Body of pancreas (tissue), 4 donors: ENCODE data around the gene PPFIBP2. TPM values are rescaled to one million over a fixed set of nuclear protein-coding genes. Genes with fewer than 3 reads are reported as not detected.
A peak's percentile ranks its signal among the peaks of the same experiment; 100 is the strongest.

Experiments used
- ATAC-seq: fragments of 150-250 bp; one replicate; pipeline ENCODE4 v1.9.1; 2016
- DNase-seq, 4 donors: peaks; one replicate each; pipeline ENCODE4 v3.0.0-alpha.2; 2019
- H3K27ac ChIP-seq, 4 donors: fragments of 200-600 bp; sonication (generic); 1 replicate in 3 of 4; 2 replicates in 1 of 4; pipeline versions ENCODE4 v1.5.1 to v1.6.1; 2016 to 2019; ENCODE audit warnings: mild to moderate bottlenecking in 1 of 4, mixed read lengths in 1 of 4, moderate library complexity in 1 of 4
- H3K27me3 ChIP-seq, 2 donors: fragments of 200-600 bp; sonication (generic); one replicate each; pipeline ENCODE4 v1.6.0; 2016; ENCODE audit warnings: mild to moderate bottlenecking in 1 of 2
- H3K36me3 ChIP-seq, 2 donors: fragments of 200-600 bp; sonication (generic); replicated peaks in 1 of 2; 2 replicates each; pipeline ENCODE4 v1.5.1; 2016; ENCODE audit warnings: low read depth in 2 of 2; ENCODE audit not compliant: insufficient read depth in 1 of 2
- H3K4me1 ChIP-seq: fragments of 200-600 bp; sonication (generic); one replicate; pipeline ENCODE4 v1.6.0; 2016
- H3K4me3 ChIP-seq, 2 donors: fragments of 200-600 bp; sonication (generic); 1 replicate in 1 of 2; 2 replicates in 1 of 2; pipeline ENCODE4 v1.5.1; 2016 to 2019
- H3K9me3 ChIP-seq, 3 donors: fragments of 200-600 bp; sonication (generic); 1 replicate in 2 of 3; 2 replicates in 1 of 3; pipeline ENCODE4 v1.5.1; 2016
- POLR2A ChIP-seq, 3 donors: fragments of 450-650 bp; IDR thresholded peaks; one replicate each; pipeline ENCODE4 v1.6.1; 2016; ENCODE audit warnings: antibody characterized with exemption in 3 of 3, mild to moderate bottlenecking in 2 of 3
- WGBS, 2 donors: methylation state at CpG; one replicate each; pipeline ENCODE4 v1.1.5; 2017; 5-methylcytosine and 5-hydroxymethylcytosine counted together
- intact Hi-C: fragments of 100-400 bp; cut with DNase I; formaldehyde crosslinking; loops from one replicate; pipeline ENCODE4 v1.15.1; 2023
- total RNA-seq, 2 donors: library from RNA; depleted of rRNA; stranded (reverse); fragments of >200 nt; gene quantifications; one replicate each; pipeline ENCODE4 v1.1.0, GENCODE V29; 2016
- TF ChIP-seq, protein P1 (sequence below), 7 experiments: fragments of 450-650 bp in 4 of 7; fragments of 200-600 bp in 3 of 7; sonication (generic) in 3 of 7; IDR thresholded peaks; one replicate each; pipeline ENCODE4 v1.5.1; 2016 to 2019; ENCODE audit warnings: antibody characterized with exemption in 7 of 7

Gene PPFIBP2
- total RNA-seq, 2 donors from 2014 or later: 34.9 to 35.3 TPM

DNA sequence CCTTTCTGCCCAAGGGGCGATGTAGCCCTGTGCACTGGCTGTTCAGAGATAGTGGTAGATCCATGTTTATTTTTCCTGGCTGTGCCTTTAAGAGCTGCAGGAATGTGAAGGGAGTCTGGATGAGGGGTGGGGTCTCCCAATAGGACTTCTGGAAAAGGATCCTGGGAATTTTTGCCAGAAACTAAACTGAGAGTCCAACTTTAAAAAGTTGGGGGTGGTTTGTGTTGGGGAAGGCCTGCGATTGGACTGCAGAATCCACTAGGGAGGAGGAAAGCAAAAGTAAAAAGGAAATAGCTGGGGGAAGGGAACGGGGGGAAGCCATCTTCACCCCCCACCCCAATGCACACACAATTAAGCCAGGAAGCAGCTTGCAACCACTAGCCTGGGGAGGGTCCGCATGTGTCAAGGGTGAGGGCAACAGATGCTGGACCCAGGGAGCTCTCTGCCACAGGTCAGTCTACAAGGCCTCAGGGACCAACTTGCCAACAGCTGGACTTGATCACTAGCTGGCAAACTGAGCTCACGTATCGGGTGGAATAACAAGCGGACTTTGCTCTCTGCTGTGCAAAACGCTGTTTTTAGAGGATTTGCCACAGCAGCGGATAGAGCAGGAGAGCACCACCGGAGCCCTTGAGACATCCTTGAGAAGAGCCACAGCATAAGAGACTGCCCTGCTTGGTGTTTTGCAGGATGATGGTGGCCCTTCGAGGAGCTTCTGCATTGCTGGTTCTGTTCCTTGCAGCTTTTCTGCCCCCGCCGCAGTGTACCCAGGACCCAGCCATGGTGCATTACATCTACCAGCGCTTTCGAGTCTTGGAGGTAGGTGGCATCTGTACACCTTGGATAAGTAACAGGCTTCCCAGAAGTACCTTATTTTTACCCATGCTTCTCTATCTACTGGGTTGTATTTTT lies 28.4 kb upstream of the PPFIBP2 start, which contains the start of gene OLFML1:
TSS of gene OLFML1 (plus strand) at position 321 of the 912 bp plus-strand sequence. CDS start at position 691, 370 bp downstream.
- Histone ChIP-seq H3K27ac (no peak within 1 kb of the TSS), H3K36me3 (no peaks in the 10 kb centered on the region), H3K27me3 (no peaks in the 10 kb centered on the region), H3K4me1 (peaks cover 4% of the 10 kb centered on the region), H3K9me3 (no peaks in the 10 kb centered on the region), H3K4me3 (no peak within 1 kb of the TSS)
- intact Hi-C loops: no loop called here
- 65 to 79% methylated on average over 9 to 15 of the region's 15 CpGs for WGBS, 2 donors
- ATAC-seq (peak; percentile 31), DNase-seq (peak in 2 of 4 donors; percentile 6 to 8)
- TF ChIP-seq, protein P1, sequence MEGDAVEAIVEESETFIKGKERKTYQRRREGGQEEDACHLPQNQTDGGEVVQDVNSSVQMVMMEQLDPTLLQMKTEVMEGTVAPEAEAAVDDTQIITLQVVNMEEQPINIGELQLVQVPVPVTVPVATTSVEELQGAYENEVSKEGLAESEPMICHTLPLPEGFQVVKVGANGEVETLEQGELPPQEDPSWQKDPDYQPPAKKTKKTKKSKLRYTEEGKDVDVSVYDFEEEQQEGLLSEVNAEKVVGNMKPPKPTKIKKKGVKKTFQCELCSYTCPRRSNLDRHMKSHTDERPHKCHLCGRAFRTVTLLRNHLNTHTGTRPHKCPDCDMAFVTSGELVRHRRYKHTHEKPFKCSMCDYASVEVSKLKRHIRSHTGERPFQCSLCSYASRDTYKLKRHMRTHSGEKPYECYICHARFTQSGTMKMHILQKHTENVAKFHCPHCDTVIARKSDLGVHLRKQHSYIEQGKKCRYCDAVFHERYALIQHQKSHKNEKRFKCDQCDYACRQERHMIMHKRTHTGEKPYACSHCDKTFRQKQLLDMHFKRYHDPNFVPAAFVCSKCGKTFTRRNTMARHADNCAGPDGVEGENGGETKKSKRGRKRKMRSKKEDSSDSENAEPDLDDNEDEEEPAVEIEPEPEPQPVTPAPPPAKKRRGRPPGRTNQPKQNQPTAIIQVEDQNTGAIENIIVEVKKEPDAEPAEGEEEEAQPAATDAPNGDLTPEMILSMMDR (IDR thresholded peaks at IDR 0.05): no peak
- TF ChIP-seq POLR2A (IDR thresholded peaks at IDR 0.05): no peak

DNA sequence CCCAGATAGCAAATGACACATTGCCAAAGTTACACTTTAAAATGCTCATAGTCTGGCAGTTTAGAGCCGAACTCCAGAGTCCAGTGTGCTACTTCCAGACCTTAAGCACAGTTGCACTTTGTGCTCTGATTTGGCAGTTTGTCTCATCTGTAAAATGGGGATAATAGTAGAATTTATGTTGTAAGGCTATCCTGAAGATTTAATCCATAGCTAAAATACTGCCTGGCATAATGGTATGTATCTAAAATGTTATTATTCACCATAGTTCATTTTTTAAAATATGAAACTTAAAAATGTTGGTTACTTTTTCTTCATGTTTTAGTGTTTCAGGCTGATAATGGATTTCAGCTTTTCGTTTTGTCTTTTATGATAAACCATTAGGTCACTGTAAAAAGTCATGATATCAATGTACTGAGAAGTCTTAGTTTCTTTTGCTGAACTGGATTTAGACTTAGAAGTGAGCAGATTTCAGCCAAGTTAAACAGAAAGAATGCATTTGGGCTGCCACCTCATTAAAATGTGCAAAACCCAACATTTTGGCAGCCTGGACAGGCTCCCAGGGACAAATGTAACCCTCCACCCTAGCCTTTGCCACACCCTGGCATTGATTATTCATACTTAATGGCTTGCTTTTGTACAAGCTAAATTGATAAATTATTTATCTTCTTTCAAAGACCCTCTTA lies 27.6 kb upstream of the PPFIBP2 start:
- intact Hi-C loops: no loop called here
- H3K4me1 ChIP-seq: peaks cover 4% of the 10 kb centered on the region
- H3K36me3 ChIP-seq: no peaks in the 10 kb centered on the region
- WGBS, 2 donors: 61 to 67% methylated on average over 2 of the region's 2 CpGs
- H3K4me3 ChIP-seq: no peak overlapping the region
- no peak for TF ChIP-seq POLR2A (IDR thresholded peaks at IDR 0.05)
- TF ChIP-seq, protein P1 (IDR thresholded peaks at IDR 0.05): no peak
- no peaks in the 10 kb centered on the region for H3K27me3 ChIP-seq
- H3K27ac ChIP-seq: no peak overlapping the region
- ATAC-seq (no peak), DNase-seq (no peak)
- no peaks in the 10 kb centered on the region for H3K9me3 ChIP-seq

DNA sequence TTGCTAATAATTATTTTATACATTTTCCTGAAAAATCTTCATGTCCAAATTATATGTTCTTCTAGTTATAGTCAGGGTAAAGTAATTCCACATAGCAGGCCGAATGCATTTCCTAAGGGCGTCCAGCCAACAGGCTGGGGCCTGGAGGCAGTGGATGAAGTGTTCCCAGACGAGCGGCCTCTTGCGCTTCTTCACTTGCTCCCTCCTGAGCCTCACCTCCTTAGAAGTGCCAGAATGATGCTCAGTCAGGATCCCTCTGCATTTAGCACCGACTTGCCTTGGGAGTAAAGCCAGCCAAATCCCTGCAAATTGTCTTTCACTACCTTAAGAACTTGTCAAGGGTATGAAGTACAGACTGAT lies 27.0 kb upstream of the PPFIBP2 start:
- ATAC-seq: no peak
- 80 to 82% methylated on average over 6 of the region's 6 CpGs for WGBS, 2 donors

DNA sequence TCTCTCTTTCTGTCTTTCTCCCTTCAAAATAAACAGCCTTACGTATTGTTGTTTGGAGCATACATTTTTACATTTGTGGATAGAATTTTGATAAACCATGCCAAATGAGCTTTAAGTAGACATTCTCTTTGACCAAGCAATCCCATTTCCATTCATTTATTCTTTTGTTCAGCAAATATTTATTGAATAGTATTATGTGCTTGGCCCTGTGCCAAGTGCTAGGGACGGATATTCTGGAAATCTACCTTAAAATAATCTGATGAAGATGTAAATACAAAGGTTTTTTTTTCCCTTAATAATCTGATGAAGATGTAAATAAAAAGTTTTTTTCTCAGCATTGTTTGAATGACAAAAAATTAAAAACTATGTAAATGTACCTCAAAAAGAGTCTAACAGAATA lies 26.4 kb upstream of the PPFIBP2 start:
- no peak for ATAC-seq
- no peaks in the 10 kb centered on the region for H3K36me3 ChIP-seq
- intact Hi-C loops: no loop called here
- peaks cover 4% of the 10 kb centered on the region for H3K4me1 ChIP-seq
- TF ChIP-seq POLR2A (IDR thresholded peaks at IDR 0.05): no peak
- TF ChIP-seq, protein P1 (IDR thresholded peaks at IDR 0.05): no peak
- no peak overlapping the region for H3K4me3 ChIP-seq
- H3K27me3 ChIP-seq: no peaks in the 10 kb centered on the region
- no peak overlapping the region for H3K27ac ChIP-seq
- 53 to 64% methylated on average over 2 of the region's 2 CpGs for WGBS, 2 donors
- no peak for DNase-seq
- H3K9me3 ChIP-seq: no peaks in the 10 kb centered on the region

More for the DNA sequence above, 27.0 kb upstream of the PPFIBP2 start:
- Histone ChIP-seq H3K36me3 (no peaks in the 10 kb centered on the region), H3K27me3 (no peaks in the 10 kb centered on the region), H3K9me3 (no peaks in the 10 kb centered on the region), H3K4me1 (peaks cover 4% of the 10 kb centered on the region), H3K27ac (no peak overlapping the region), H3K4me3 (no peak overlapping the region)
- no peak for TF ChIP-seq POLR2A (IDR thresholded peaks at IDR 0.05)
- TF ChIP-seq, protein P1 (IDR thresholded peaks at IDR 0.05): no peak
- DNase-seq: no peak
- intact Hi-C loops: no loop called here
